Body of pancreas (tissue), 4 donors: ENCODE data around the gene TSNAX.

Source experiments
- CTCF ChIP-seq, 7 experiments: fragments of 450-650 bp in 4 of 7; fragments of 200-600 bp in 3 of 7; sonication (generic) in 3 of 7; IDR thresholded peaks; one replicate each; pipeline ENCODE4 v1.5.1; 2016 to 2019; ENCODE audit warnings: antibody characterized with exemption in 7 of 7
- POLR2A ChIP-seq, 3 donors: fragments of 450-650 bp; IDR thresholded peaks; one replicate each; pipeline ENCODE4 v1.6.1; 2016; ENCODE audit warnings: antibody characterized with exemption in 3 of 3, mild to moderate bottlenecking in 2 of 3

- TF ChIP-seq POLR2A (IDR thresholded peaks at IDR 0.05): no peak
- TF ChIP-seq CTCF (IDR thresholded peaks at IDR 0.05): no peak
Observed at GRCh38 chr1:231611111-231611510, 82.6 kb downstream of the TSNAX start.
